GM18867 (cell line): ENCODE measurements around the gene P2RY6.

ENCODE experiments used
- ATAC-seq: cut with Tn5 transposase; IDR thresholded peaks from one replicate; pipeline ENCODE4 v1.9.1; 2021; ENCODE audit warnings: mild to moderate bottlenecking, moderate library complexity; ENCODE audit not compliant: unreplicated experiment

P2RY6 gene

GRCh38 chr11:73236854-73237253 lies 35.3 kb upstream of the P2RY6 start:
- no peak for ATAC-seq

- no peak for ATAC-seq
Measured at GRCh38 chr11:73237471-73238290, 34.5 kb upstream of the P2RY6 start.

GRCh38 chr11:73239111-73239521 lies 33.0 kb upstream of the P2RY6 start:
- no peak for ATAC-seq

- no peak for ATAC-seq
Measured at GRCh38 chr11:73239571-73240189, 32.5 kb upstream of the P2RY6 start.

DNA sequence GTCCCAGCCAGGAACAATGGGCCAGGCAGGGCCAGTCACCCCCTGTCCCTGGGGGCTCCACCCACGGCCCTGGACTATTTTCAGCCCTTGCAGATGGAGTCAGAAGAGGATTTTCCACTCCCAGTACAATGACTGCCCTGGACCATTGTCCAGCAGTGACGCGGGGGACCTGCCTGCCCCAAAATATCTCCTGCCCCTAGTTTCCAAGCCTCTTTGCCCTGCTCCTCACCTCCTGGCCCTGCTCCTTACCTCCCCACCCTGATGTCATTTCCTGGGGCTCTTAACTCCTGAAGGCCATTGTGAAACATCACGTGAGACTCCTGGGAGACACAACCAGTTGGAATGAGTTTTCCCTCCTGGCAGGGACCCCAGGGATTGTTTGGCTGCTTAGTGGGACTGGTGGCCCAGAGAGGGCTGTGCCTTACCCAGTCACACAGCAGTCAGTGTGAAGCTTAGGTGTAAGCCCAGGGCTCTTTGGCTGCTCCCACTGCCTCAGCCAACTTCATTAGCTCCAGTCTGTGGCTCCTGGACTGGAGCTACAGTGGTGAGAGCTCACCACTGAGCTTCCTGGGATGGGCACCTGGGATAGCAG lies 31.9 kb upstream of the P2RY6 start:
- ATAC-seq = no peak

DNA sequence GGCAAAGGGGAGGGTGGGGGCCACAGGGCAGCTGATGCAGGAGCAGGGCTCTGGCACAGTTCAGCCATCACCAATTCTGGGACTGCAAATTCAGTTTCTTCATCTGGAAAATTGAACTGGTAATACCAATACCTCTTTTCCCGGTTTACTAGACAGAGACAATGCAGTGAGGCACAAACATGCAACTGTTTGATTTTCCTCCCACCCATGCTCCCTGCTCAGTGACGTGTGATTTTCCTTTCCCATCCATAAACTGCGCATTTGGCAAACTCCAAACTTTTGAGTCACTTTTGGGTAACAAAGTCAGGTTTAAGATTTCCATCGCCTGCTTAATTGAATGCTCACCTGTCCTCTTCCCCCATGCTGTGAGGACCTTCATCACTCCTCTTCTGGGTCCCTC lies 30.8 kb upstream of the P2RY6 start:
- no peak for ATAC-seq

GRCh38 chr11:73242251-73243092 lies 29.7 kb upstream of the P2RY6 start:
- peak; percentile 75 for ATAC-seq

DNA sequence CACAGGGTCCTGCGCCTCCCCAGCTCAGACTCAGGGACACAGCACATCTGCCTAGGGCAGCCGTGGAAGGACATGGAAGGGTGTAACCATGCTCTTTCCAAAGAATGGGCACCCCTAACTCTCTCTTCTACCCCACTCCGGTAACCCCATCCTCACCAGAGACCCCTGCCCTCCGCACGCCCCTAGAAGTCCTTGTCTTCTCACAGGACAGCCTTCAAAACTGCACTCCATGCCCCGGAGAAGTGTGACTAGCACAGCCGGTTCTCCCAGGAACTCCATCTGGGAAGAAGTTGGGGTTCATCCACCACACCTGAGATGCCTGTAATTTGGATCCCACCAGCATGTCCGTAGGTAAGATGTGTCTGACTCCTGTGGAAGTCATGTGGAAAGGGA lies 29.0 kb upstream of the P2RY6 start:
- ATAC-seq = no peak

DNA sequence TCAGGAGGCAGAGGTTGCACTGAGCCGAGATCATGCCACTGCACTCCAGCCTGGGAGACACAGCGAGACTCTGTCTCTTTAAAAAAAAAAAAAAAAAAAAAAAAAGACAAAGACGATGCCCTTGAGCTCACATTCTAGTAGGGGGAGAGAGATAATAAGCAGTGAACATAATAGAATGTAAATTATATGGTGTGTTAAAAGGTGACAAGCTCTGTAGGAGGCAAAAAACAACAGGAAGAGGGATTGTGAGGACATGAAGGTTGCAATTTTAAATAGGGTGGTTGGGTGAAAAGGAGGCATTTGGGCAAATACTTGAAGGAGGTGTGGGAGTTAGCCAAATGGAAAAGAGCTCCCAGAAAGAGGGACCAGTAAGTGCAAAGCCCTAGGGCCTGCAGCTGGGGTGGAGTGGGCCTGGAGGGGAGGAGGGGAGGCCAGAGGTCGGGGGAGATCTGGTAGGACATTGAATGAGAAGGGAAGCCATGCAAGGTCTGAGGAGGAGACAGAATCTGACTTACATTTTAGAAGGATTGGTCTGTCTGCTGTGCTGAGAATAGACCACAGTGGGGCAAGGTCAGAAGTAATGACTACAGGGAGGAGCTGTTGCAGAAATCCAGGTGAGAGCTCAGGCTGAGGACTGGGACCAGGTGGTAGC lies 27.4 kb upstream of the P2RY6 start:
- ATAC-seq = no peak

- no peak for ATAC-seq
Measured at GRCh38 chr11:73245461-73245860, 26.7 kb upstream of the P2RY6 start.

DNA sequence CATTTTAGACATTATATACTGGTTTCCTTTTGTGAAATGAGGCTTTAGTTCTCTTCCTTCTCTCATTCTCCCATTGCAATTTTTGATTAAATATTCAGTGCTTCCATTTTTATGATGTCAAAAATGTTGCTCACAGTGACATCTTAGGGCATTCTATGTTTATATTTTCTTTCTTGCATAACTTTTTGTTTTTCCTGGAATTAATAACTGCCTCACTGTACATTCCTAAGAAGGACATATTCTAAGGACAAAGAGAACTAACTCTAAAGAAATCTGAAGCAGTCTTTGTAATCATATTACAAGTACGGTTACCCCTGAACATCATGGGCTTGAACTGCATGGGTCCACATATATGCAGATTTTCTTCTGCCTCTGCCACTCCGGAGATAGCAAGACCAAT lies 25.8 kb upstream of the P2RY6 start:
- ATAC-seq = no peak

- no peak for ATAC-seq
Measured at GRCh38 chr11:73248526-73249185, 23.5 kb upstream of the P2RY6 start.

- peak; percentile 81 for ATAC-seq
Measured at GRCh38 chr11:73249304-73249703, 22.8 kb upstream of the P2RY6 start.

GRCh38 chr11:73249853-73250783 lies 22.0 kb upstream of the P2RY6 start:
- ATAC-seq = peak; percentile 23

DNA sequence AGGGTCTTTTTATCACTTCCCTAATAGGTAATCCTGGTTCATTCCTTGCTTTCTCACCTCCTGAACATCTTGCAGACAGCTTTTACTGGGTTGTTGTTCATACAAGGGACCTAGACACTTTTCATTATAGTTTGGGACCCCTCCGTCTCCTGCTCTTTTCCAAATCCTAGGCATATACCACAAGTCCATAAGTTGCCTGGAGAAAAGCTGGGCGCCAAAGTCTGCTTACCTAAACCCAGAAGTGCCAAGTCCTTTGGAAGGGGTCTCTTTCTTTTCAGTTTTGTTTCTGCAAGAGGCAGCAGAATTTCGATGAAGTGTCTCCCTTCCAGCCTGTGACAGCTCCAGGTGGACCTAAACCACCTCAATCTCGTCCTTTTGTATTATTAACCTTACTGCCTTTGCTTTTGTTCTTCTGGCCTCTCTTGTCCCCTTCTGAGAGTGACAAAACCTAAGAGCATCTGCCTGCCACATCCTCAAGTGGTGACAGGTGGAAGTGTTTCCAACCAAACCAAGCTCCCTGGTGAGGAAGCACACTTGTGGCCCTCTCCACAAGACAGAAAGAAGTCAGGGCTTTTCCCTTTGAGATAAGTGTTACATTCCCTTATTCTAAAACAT lies 19.5 kb upstream of the P2RY6 start:
- ATAC-seq = no peak

DNA sequence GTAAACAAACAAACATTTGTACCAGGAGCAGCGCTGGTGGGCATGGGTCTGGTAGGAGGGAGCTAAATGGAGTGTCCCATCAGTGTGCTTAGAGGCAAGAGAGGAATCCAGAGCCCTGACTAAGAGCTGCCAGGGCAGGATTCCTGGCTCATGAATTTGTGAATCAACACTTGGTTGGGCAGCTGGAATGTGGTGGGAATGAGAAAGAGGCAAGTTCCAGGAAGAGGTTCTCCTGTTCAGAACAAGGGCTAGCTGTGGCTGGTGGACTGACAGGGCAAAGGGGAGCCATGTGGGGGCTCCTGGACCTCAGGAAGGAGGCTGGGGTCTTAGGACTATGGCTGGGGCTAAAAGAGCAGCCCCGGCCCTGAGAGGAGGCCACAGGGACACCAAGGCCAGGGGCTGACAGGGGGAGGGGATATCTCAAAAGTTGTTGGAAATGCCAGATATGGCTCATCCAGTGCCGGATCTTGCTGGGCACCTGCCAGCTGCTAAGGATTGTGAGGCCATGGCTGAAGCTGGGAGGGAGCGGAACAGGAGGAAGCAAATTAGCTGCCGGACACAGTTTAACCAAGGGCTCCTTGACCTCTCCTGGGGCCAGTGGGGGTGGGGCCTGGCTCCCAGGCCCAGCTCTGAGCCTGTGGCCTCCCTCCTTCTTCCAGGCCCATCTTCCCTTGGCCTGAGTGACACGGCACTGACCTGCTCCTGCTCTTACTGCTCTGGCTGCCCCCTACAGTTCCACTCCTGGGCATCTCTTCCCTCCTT lies 14.6 kb upstream of the P2RY6 start:
- ATAC-seq = no peak

GRCh38 chr11:73258104-73259035 lies 13.8 kb upstream of the P2RY6 start:
- ATAC-seq = no peak
